Measurements from ENCODE around the gene NUP188. TPM values are rescaled to one million over a fixed set of nuclear protein-coding genes. Genes with fewer than 3 reads are reported as not detected.

Gene NUP188
- total and polyA plus RNA-seq, 2 donors (not counting 3 experiments of a cell fraction or from before 2014, with no cell fraction given), result 62.7 to 66.2 TPM

DNA sequence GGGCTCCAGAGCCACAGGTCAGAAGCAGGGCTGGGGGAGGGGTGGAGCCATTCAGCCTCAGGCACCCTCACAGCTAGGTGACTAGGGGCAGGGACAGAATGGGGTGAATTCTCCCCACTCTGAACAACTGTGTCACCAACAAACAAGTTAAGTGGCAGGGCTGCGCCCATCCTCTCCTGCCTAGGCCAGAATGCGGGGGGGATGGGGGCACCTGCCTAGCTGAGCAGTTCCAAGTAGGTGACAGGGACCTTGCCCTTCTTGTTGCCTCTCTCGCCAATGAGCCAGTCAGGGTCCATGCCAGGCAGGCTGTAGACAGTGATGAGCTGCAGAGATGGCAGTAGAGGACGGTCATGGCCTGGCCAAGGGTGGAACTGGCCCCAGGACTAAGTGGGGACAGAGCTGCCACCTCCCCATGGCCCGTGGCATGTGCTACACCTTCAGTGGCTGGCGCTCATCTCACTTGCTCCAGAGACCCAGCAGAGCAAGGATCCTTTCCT lies 61.0 kb downstream of the NUP188 start:
- BruUV-seq (replicated peaks), result no TSS peak
- Histone ChIP-seq H3K9ac (replicated peaks; ENCODE audit: extremely low read depth, insufficient read depth, low read length) (no peak overlapping the region), H2AFZ (ENCODE audit: low read depth, low read length) (no peak overlapping the region), H3K9me1 (replicated peaks; ENCODE audit: control insufficient read depth, extremely low read depth, insufficient read depth, low read length) (no peaks in the 10 kb centered on the region), H3K4me3 (replicated peaks in 1 of 3; ENCODE audit: insufficient read depth in 1 of 3, low read depth in 1 of 3, low read length in 3 of 3) (no peak overlapping the region), H3K27me3 (ENCODE audit: control insufficient read depth in 2 of 2, insufficient read depth in 2 of 2, low read length in 2 of 2) (no peaks in the 10 kb centered on the region), H3K4me1 (ENCODE audit: control insufficient read depth, extremely low read depth, insufficient read depth, low read length) (no peaks in the 10 kb centered on the region), H3K9me3 (replicated peaks; ENCODE audit: control insufficient read depth, insufficient read depth, low read length) (no peaks in the 10 kb centered on the region), H3K36me3 (ENCODE audit: control insufficient read depth in 2 of 2, extremely low read depth in 1 of 2, insufficient read depth in 2 of 2, low read length in 2 of 2) (peaks cover 6 to 36% of the 10 kb centered on the region in 2 experiments), H3K79me2 (ENCODE audit: control insufficient read depth, insufficient read depth, low read length) (no peaks in the 10 kb centered on the region), H4K20me1 (replicated peaks; ENCODE audit: control insufficient read depth, extremely low read depth, insufficient read depth, low read length) (no peaks in the 10 kb centered on the region), H3K27ac (ENCODE audit: insufficient read depth, low read depth, low read length) (no peak overlapping the region), H3K4me2 (ENCODE audit: insufficient read depth, low read length) (no peak overlapping the region)
- dilution Hi-C loops (cut with MboI; ENCODE audit: extremely low pct_ligation_motif_present, low sequenced_read_pairs), result no loop called here
- FAIRE-seq, result no peak
- intact Hi-C loops (cut with micrococcal nuclease), result loop anchor here (5.0 to 10.0 kb wide), 2 partner anchors 146 to 606 kb away; no protein-coding TSS in a partner anchor
- no peak for DNase-seq (ENCODE audit: low read depth, low spot score)
- CTCF ChIA-PET, result interaction anchor here (0.7 to 1.4 kb wide), 4 partner anchors 11 to 156 kb away, joined by 3 read pairs; partner anchors contain the start of genes MIGA2 and SH3GLB2
- POLR2A ChIA-PET, result no interaction called here
- TF ChIP-seq GATA2 (IDR thresholded peaks at IDR 0.05; ENCODE audit: insufficient read depth, insufficient read length, low read depth, low read length) (no peak), POLR2AphosphoS5 (IDR thresholded peaks at IDR 0.05; ENCODE audit: insufficient read depth, low read depth, low read length) (no peak), JUN (IDR thresholded peaks at IDR 0.05; ENCODE audit: borderline replicate concordance, insufficient read depth, insufficient read length, low read depth) (no peak), FOS (IDR thresholded peaks at IDR 0.05; ENCODE audit: borderline replicate concordance, insufficient read depth, low read length) (no peak), POLR2A (IDR thresholded peaks at IDR 0.05; ENCODE audit: low read depth, low read length) (no peak), MYC (IDR thresholded peaks at IDR 0.05; ENCODE audit: low read depth, low read length) (no peak), EZH2 (IDR thresholded peaks at IDR 0.05; ENCODE audit: borderline replicate concordance, low read depth, low read length, severe bottlenecking) (no peak)
- TF ChIP-seq, protein P1, sequence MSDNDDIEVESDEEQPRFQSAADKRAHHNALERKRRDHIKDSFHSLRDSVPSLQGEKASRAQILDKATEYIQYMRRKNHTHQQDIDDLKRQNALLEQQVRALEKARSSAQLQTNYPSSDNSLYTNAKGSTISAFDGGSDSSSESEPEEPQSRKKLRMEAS (IDR thresholded peaks at IDR 0.05; ENCODE audit: insufficient read depth, insufficient read length), result no peak
- TF ChIP-seq, protein P2, sequence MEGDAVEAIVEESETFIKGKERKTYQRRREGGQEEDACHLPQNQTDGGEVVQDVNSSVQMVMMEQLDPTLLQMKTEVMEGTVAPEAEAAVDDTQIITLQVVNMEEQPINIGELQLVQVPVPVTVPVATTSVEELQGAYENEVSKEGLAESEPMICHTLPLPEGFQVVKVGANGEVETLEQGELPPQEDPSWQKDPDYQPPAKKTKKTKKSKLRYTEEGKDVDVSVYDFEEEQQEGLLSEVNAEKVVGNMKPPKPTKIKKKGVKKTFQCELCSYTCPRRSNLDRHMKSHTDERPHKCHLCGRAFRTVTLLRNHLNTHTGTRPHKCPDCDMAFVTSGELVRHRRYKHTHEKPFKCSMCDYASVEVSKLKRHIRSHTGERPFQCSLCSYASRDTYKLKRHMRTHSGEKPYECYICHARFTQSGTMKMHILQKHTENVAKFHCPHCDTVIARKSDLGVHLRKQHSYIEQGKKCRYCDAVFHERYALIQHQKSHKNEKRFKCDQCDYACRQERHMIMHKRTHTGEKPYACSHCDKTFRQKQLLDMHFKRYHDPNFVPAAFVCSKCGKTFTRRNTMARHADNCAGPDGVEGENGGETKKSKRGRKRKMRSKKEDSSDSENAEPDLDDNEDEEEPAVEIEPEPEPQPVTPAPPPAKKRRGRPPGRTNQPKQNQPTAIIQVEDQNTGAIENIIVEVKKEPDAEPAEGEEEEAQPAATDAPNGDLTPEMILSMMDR (IDR thresholded peaks at IDR 0.05; ENCODE audit: extremely low read depth in 1 of 2, insufficient read depth in 1 of 2, low read depth in 1 of 2, low read length in 2 of 2), result no peak

Measured in endothelial cell of umbilical vein (primary cell).